ENCODE data around the gene PHACTR4.
"Not testable (repeated sequence)": the region's sequence is repeated elsewhere in the genome, so short reads cannot be mapped to it uniquely, and the experiment has no call there.

Gene PHACTR4

DNA sequence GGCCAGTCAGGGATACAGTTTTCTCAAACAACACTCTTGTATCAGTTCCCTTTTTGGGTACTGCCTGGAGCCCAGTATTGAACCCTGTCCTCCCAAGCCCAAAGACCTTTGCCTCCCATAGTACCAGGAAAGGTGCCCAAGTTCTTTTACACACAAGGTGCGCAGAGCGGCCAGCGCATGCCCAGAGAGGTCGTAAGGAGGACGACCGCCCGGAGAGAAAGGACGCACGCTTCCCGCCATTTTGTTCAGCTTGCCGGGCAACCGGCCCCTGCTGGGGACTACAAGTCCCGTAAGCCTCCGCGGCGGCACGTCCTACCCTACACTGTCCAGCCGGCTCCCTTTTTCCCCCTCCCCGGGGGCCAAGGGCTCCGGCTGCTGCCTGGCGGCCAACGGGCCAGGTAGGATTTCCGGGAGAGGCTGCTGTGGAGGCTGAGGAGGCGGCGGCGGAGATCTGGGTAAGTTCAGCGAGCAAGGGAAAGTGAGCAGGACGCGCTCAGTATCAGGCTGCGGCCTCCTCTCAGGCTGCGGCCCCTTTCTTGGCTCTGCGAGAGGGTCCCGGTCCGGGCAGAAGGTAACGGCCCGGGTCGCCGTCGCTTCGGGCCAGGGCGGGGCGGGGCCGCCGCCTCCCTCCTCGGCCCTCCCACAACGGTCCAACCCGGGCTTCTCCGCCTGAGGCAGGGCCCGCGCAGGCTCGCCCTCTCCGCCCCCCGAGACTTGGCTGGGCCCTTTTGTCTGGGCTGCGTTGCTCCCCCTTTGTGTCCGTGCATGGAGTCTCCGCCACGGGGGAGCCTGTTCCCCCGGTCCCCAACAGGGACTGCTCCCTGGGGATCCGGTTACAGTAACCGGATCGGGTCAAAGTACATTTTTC is at the start of gene PHACTR4:
Gene PHACTR4 (plus strand): TSS at position 370 of the 868 bp plus-strand sequence. CDS start 37,708 bp downstream, outside the sequence.
- peak; percentile 58 to 61 for DNase-seq (ENCODE audit: low read depth in 2 of 2)

DNA sequence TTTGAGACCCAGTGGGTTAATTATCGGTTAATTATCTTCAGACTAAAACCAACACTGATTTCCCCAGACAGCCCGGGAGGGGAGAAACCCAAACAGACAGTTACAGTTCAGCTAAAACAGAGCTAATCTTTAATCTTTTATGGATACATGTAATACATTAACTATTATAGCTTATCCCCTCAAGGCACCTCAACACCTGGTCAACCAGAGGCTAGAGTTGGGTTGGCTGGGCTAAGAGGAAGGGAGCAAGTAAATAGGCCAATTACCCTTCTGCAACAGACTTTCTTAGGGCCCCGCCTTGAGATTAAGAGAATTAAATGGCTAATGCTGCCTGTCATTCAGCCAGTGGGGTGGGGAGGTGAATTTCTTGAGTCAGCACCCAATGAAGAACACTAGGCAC is 47.3 kb upstream of the PHACTR4 start:
- DNase-seq (ENCODE audit: low read depth in 2 of 2): no peak

DNA sequence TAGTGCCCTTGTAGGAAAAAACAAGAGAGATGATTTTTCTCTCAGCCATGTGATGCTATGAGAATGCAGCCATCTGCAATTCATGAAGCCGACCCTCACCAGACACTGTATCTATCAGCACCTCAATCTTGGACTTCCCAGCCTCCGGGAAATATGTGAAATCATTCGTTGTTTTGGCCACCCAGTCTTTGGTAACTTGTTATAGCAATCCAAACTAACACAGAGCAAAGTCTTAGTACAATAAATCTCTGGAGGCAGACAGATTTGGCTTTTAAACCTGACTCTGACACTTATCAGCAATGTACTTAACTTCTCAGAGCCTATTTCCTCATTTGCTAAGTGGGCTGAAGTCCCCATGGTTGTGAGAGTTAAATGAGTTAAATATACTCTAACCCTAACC is 45.8 kb upstream of the PHACTR4 start:
- no peak for DNase-seq (ENCODE audit: low read depth in 2 of 2)

DNA sequence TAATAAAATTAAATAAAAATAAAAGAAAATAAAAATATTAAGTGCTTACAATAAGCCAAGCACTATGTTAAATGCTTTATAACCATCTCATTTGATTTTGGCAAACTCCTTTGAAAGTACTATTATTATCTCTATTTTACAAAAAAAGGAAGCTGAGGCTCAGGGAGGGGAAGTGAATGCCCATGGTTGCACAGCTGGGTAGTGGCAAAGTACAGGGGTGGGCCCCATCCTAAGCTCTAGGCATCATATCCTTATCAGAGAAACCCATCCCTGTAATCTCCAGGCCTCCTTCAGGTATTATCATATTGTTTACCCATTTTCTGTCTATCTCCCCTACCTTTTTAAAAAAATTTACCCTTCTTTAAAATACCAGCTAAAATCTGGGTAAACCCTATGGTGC is 43.0 kb upstream of the PHACTR4 start:
- no peak for DNase-seq (ENCODE audit: low read depth in 2 of 2)

DNA sequence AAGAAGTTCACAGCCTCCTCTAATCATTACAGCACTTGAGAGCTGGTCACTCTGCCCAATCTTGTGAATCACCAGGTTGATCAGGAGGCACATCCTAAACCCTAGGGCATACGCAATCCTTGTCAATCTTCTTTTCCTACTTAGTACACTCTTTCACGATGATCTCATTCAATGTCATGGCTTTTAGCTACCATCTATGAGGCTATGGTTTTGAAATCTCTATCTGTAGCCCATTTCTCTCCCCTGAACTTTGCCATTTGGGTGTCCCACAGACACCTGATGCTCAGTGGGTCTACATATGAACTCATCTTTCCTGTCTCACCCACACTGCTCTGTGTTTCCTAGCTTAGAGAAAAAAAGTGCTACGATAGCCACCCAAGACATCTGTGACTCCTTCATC is 42.6 kb upstream of the PHACTR4 start:
- no peak for DNase-seq (ENCODE audit: low read depth in 2 of 2)

DNA sequence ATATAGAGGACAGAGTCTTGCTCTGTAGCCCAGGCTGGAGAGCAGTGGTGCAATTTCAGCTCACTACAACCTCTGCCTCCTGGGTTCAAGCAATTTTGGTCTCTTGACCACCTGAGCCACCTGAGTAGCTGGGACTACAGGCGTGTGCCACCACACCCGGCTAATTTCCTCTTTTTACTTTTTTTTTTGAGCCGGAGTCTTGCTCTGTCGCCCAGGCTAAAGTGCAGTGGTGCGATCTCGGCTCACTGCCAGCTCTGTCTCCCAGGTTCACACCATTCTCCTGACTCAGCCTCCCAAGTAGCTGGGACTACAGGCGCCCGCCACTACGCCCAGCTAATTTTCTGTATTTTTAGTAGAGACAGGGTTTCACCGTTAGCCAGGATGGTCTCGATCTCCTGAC is 42.1 kb upstream of the PHACTR4 start:
- DNase-seq (ENCODE audit: low read depth in 2 of 2): not testable (repeated sequence)

DNA sequence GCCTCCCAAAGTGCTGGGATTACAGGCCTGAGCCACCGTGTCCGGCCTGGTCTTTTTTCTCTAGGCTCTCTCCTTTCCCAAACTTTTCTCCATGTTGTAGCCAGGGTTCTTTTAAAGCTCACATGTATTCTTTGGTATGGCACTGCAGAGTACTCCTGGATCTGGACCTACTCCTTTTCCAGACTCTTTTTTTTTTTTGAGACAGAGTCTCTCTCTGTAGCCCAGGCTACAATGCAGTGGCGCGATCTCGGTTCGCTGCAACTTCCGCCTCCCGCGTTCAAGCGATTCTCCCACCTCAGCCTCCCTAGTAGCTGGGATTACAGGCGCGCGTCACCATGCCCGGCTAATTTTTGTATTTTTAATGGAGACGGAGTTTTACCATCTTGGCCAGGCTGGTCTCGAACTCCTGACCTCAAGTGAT is 41.3 kb upstream of the PHACTR4 start:
- no peak for DNase-seq (ENCODE audit: low read depth in 2 of 2)

DNA sequence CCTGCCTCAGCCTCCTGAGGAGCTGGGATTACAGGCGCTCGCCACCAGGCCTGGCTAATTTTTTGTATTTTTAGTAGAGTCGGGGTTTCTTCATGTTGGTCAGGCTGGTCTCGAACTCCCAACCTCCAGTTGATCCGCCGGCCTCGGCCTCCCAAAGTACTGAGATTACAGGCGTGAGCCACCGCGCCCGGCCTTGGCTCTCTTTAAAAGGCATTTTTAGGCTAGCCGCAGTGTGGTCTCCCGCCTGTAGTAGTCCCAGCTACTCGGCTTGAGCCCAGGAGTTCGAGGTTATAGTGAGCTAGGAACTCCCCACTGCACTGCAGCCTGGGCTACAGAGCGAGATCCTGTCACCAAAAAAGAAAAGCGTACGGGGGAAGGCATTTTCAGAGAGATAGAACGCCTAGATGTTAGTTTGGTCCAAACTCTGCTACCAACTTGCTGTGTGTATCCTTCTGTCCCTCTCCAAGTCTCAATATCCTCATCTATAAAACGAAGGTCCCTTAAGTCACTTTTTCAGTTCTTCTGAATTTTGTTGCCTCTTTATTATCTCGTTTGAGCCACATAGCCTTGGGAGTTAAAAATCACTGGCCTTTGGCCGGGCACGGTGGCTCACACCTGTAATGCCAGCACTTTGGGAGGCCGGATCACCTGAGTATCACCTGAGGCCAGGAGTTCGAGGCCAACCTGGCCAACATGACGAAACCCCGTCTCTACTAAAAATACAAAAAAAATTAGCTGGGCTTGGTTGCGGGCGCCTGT is 40.0 kb upstream of the PHACTR4 start:
- peak; percentile 2 to 14 for DNase-seq (ENCODE audit: low read depth in 2 of 2)

DNA sequence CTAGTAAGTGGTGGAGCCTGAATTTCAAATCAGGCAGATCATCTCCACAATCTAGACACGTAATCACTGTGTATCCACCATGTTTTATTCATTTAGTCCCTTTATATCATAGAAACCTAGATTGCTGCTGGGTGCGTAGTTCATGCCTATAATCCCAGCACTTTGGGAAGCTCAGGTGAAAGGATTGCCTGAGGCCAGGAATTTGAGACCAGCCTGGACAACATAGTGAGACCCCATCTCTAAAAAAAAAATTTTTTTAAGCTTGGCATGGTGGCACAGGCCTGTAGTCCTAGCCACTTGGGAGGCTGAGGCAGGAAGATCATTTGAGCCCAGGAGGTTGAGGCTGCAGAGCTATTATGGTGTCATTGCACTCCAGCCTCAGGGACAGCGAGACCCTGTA is 30.6 kb upstream of the PHACTR4 start:
- DNase-seq (ENCODE audit: low read depth in 2 of 2): no peak

DNA sequence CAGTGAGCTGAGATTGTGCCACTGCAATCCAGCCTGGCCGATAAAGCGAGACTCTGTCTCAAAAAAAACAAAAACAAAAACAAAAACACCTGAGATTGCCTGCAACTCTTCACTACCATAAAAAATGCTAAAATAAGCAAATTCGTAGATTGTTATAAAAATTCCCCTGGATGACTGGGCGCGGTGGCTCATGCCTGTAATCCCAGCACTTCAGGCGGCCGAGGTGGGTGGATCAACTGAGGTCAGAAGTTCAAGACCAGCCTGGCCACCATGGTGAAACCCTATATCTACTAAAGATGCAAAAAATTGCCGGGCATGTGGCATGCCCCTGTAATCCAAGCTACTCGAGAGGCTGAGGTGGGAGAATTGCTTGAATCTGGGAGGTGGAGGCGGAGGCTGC is 30.0 kb upstream of the PHACTR4 start:
- DNase-seq (ENCODE audit: low read depth in 2 of 2): no peak

DNA sequence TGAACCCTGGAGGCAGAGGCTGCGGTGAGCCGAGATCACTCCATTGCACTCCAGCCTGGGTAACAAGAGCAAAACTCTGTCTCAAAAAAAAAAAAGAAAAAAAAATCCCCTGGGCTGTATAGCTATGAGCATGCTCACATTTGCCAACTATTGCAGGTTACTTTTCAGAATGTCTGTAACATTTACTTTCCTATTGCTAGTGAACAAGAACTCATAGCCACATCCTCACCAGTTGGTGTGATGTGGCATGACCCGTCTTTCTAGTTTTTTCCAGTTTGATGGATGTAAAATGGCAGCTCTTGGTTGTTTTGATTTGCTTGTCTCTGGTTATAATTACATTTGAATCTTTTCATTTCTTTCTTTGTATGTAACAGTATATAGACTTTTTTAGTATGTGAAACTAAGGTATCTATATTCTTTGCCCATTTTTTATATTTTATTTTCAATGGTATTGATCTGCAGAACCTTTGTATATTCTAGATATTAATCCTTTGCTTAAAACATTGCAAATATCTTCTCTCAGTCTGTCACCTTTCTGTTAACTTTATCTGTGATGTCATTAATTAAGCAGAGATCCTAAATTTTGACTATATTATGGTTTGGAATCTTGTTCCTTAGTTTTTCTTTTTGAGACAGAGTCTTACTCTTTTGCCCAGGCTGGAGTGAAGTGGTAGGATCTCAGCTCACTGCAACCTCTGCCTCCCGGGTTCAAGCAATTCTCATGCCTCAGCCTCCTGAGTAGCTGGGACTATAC is 29.1 kb upstream of the PHACTR4 start:
- no peak for DNase-seq (ENCODE audit: low read depth in 2 of 2)

DNA sequence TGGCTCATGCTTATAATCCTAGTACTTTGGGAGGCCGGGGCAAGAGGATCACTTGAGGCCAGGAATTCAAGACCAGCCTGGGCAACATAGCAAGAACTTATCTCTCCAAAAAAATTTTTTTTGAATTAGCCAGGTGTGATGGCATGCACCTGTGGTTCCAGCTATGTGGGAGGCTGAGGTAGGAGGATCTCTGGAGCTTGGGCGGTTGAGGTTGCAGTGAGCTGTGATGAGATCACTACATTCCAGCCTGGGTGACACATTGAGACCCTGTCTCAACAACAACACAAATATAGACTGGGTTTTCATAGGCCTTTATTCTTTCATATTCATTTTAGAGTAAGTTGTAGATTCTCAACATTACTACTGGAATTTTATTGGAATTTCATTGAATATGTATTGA is 27.9 kb upstream of the PHACTR4 start:
- no peak for DNase-seq (ENCODE audit: low read depth in 2 of 2)

DNA sequence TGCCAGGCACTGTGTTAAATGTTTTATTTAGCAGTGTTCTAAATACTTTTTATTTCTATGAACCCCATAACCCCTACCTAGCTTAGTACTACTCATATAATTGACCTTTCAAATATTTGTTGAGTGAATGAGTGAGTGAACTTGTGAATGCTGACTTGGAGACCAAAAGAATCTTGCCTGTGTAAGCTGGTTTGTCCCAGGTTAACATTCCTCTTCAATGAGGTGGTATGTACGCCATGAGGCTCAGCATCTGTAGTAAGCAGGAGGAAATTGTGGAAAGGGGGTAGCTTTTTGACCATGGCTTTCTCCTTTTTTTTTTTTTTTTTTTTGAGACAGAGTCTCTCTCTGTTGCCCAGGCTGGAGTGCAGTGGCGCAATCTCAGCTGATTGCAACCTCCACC is 26.1 kb upstream of the PHACTR4 start:
- no peak for DNase-seq (ENCODE audit: low read depth in 2 of 2)

DNA sequence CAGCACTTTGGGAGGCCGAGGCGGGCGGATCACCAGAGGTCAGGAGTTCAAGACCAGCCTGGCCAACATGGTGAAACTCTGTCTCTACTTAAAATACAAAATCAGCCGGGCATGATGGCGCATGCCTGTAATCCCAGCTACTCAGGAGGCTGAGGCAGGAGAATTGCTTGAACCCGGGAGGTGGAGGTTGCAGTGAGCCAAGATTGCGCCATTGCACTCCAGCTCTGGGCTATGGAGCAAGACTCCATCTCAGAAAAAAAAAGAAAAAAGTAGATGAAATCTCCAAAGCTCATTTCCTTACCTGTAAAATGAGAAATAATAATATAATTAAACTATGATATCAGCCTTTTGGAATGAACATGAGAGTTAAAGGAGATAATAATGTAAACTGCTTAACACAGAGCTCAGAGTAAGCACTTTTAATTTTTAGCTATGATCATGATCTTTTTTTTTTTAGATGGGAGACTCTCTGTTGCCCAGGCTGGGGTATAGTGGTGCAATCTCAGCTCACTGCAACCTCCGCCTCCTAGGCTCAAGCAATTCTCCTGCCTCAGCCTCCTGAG is 16.2 kb upstream of the PHACTR4 start:
- DNase-seq (ENCODE audit: low read depth in 2 of 2): not testable (repeated sequence)

DNA sequence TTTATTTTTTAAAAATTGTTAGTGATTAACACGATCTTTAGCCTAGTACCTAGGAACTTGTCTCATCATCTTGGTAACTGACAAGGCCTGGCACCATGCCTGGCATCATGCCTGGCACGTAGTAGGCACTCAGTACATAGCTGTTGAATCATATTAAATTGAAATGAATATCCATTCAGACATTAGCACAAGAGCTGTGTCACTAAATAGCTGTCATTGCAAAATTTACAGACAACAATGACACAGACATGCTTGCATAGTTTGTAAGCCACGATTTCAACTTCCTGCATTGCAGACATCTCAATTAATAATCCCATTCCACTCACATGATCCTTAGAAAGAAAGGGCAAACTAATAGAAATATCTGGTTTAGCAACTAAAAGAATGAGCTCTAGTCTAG is 15.4 kb upstream of the PHACTR4 start:
- DNase-seq (ENCODE audit: low read depth in 2 of 2): no peak

DNA sequence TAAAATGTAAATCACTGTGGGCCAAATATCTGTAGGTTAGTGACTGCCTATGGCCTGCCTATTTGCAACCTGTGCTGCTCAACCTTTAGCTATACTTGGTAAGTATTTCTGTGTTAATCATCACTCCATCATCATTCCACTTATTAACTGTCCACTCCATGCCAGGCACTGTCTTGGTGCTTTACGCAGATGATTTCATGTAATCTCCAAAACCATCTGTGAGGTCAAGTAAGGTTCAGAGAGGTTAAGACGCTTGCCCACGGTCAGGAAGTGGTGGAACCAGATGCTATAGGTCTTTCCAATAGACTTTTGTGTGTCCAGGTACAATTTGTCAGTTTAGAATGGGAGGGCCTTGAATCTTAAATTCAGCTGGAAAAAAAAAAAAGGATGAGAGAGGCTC is 10.8 kb upstream of the PHACTR4 start:
- no peak for DNase-seq (ENCODE audit: low read depth in 2 of 2)

DNA sequence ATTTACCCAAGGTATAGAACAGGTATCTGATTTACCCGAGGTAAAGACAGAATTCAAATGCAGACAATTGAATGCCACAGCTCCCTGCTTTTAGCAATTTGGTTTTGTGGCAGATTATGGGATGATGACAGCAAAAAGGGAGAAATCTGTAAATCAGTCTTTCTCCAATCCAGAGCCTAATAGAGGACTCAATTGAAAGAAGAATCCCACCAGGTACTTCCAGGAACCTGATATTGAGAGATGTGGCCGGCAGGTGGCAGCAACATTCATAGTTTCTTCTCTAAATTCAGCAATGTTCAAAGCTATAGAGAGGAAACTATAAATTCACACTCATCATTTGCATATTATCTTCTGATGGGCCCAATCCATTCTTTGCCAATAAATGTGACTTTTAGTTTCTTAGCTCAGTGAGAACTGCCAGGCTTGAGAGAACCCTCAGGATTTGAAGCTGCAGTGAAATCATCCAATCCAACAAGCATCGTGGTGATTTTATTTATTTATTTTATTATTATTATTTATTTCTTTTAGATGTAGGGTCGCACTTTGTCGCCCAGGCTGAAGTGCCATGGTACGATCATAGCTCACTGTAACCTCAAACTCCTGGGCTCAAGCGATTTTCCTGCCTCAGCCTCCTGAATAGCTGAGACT is 9.8 kb upstream of the PHACTR4 start:
- peak; percentile 51 to 60 for DNase-seq (ENCODE audit: low read depth in 2 of 2)

DNA sequence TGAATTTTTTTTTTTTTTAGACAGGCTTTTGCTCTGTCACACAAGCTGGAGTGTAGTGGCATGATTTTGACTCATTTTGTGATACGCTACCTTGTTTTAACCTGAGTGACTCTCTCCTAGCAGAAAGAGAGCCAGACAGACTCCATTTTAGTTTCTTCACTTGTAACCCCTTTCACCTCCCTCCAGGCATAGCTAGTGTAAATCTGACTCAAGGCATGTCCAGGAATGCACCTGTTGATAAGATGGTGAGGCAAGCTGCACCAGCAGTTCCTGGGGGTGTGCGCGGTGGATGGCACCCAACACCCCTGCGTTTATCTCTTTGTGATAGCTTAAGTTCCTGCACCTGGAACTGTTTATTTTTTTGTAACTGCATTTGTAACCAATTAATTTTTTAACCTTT is 4.7 kb upstream of the PHACTR4 start:
- no peak for DNase-seq (ENCODE audit: low read depth in 2 of 2)

DNA sequence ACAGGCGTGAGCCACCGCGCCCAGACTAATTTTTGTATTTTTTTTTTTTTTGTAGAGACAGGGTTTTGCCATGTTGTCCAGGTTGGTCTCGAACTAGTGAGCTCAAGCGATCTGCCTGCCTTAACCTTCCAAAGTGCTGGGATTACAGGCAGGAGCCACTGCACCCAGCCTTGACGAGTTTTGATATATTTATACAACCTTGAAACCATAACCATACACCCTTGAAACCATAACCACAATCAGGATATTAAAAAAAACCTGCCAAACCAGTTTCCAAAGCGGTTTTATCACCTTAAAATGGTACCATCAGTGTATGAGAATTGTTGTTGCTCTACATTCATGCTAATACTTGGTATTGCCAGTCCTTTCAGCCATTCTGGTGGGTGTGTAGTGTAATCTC is 3.7 kb upstream of the PHACTR4 start:
- no peak for DNase-seq (ENCODE audit: low read depth in 2 of 2)

DNA sequence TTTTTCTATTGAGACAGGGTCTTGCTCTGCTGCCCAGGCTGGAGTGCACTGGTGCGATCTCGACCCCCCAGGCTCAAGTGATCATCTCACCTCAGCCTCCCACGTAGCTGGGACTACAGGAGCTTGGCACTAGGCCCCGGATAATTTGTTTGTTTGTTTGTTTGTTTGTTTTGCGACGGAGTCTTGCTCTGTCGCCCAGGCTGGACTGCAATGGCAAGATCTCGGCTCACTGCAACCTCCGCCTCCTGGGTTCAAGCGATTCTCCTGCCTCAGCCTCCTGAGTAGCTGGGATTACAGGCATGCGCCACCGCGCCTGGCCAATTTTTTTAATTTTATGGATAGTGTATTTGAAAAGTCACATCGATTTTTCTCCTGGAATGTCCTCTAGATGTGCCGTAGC is 932 bp upstream of the PHACTR4 start:
- DNase-seq (ENCODE audit: low read depth in 2 of 2): not testable (repeated sequence)

DNA sequence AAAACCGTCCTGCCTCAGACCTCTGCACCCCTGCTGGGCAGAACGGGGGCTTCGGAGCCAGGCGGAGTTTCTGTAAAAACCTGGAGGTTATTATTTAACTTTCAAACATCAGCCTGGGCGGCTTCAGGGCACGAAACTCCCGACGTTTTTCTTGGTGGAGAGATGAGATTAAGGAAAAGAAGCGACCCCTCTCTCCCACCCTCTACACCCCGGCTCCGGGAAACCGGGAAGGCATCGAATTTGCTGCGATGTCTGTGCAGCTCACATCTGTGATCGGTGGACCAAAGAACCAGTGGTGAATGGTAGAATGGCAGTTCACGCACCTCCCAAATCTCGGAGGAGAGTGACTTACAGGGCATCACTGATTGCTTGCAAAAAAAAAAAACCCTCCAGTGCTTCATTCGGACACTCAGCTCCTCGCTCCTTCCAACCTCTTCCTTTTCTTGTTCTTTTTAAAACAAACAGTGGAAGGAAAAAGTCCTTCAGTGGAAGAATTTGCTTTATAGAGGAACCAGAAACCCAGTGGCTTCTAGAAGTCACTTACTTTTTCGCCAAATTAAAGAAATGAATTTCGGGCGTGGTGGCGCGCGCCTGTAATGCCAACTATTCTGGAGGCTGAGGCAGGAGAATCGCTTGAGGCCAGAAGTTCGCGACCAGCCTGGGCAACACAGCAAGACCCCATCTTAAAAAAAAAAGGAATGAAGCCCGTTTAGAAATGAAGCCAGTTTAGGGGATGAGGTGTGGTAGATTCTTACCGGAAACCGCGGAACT is 884 bp downstream of the PHACTR4 start:
- peak in 1 of 2 donors; percentile 2 for DNase-seq (ENCODE audit: low read depth in 2 of 2)

All from activated CD8-positive, alpha-beta memory T cell treated with anti-CD3 and anti-CD28 coated beads for 4 hours (primary cell).